Motor neuron (in vitro differentiated cells): ENCODE measurements around the gene EVX1. TPM values are rescaled to one million over a fixed set of nuclear protein-coding genes. Genes with fewer than 3 reads are reported as not detected.

Source experiments
- ATAC-seq, 8 experiments: fragments of 200-7000 bp; cut with Tn5 transposase; replicated peaks in 6 of 8; 2 replicates each; pipeline ENCODE4 v1.8.0; 2021; ENCODE audit warnings: mild to moderate bottlenecking in 8 of 8, moderate library complexity in 8 of 8
- H3K27ac ChIP-seq, 2 donors: fragments of 250-450 bp; sonication (Bioruptor Pico); 2 replicates each; pipeline ENCODE4 v1.9.0; 2021; ENCODE audit warnings: antibody characterized with exemption in 2 of 2, mild to moderate bottlenecking in 2 of 2, moderate library complexity in 1 of 2
- H3K4me1 ChIP-seq, 2 donors: fragments of 250-450 bp; sonication (Bioruptor Pico); replicated peaks in 1 of 2; 2 replicates each; pipeline ENCODE4 v1.6.1; 2021; ENCODE audit warnings: antibody characterized with exemption in 2 of 2, mild to moderate bottlenecking in 2 of 2, moderate library complexity in 1 of 2
- H3K4me3 ChIP-seq, 5 donors: fragments of 250-450 bp; sonication (Bioruptor Pico); 2 replicates each; pipeline ENCODE4 v1.9.0; 2021; ENCODE audit warnings: antibody characterized with exemption in 5 of 5, mild to moderate bottlenecking in 5 of 5, moderate library complexity in 4 of 5
- WGBS, 10 experiments: fragments of 450-650 bp; shearing (Covaris generic); methylation state at CpG; one replicate each; pipeline ENCODE4 v1.0.0; 2022; 5-methylcytosine and 5-hydroxymethylcytosine counted together
- in situ Hi-C, 9 experiments: fragments of 400-800 bp; cut with MboI; loops; one replicate each; pipeline ENCODE4 v1.15.0; 2021; ENCODE audit warnings: low sequenced_read_pairs in 9 of 9, low pct_unique_long_range_greater_than_20kb in 2 of 9; ENCODE audit not compliant: unreplicated experiment in 9 of 9
- total RNA-seq, 8 experiments: library from RNA; unstranded; fragments of 300-600 nt; gene quantifications; 2 replicates each; pipeline versions ENCODE4 v1.2.3 to v1.2.4, GENCODE V29; 2022

The EVX1 gene
- total RNA-seq, 8 experiments from 2014 or later = 0.05 to 0.85 (median 0.21) TPM; not detected in 2

DNA sequence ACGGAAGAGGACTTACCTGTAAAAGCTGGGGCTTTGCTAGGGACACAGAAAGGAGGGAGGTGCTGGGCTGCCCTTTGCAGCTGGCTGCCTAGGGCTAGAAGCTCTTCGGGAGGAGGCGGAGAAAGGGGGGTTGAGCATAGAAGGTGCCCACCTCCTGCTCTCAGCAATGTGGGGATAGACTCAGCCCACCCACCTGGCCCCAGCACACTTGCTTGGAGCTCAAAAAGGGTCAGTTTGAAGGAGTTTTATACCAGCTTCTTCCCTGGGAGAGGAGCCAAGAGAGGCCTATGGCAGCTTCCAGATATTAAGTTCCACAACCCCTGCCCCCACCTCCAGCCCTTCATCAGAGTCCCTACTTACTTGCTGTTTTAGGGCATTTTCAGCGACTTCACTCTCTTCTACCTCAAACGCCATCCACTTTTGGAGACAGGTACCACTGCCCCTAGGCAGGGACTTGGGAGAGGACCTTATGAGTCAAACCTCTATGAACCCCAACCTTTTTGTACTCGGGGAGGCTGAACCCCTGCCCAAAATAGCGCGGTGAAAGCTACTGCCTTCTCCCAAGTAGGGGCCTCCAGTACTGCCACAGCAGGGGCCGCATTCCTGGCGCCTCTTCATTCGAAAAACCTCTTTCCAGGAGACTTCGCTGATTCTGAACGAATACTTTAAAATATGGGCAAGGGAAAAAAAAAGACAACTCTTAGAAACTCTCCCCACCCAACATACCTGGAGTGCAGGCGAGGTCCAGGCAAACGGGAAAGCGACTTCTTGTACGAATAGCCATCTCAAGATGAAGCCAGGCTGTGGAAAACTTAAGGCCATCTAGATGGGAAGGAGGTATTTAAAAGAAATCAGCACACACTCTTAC, 1.2 kb upstream of the EVX1 start:
- ATAC-seq = no peak
- in situ Hi-C loops = loop anchor here in 3 of 9 experiments (25.0 kb wide), 1 partner anchor 346 kb away; no protein-coding TSS in a partner anchor
- H3K4me3 ChIP-seq = no peak overlapping the region
- H3K4me1 ChIP-seq = peaks cover 11 to 16% of the 10 kb centered on the region in 2 donors
- no peak overlapping the region for H3K27ac ChIP-seq
- WGBS, 10 experiments = 0 to 82% (median 13%) methylated on average over 1 to 11 of the region's 17 CpGs

- in situ Hi-C loops = loop anchor here in 3 of 9 experiments (25.0 kb wide), 1 partner anchor 345 kb away; no protein-coding TSS in a partner anchor
- ATAC-seq = no peak
- Histone ChIP-seq H3K4me3 (peak overlapping the region in 3 of 5 donors; percentile 10 to 22 (median 17)), H3K4me1 (peaks cover 11 to 16% of the 10 kb centered on the region in 2 donors), H3K27ac (no peak overlapping the region)
- WGBS, 10 experiments = 0 to 29% (median 7%) methylated on average over 1 to 14 of the region's 14 CpGs
These were observed 448 bp upstream of the EVX1 start for GRCh38 chr7:27242154-27242553.

DNA sequence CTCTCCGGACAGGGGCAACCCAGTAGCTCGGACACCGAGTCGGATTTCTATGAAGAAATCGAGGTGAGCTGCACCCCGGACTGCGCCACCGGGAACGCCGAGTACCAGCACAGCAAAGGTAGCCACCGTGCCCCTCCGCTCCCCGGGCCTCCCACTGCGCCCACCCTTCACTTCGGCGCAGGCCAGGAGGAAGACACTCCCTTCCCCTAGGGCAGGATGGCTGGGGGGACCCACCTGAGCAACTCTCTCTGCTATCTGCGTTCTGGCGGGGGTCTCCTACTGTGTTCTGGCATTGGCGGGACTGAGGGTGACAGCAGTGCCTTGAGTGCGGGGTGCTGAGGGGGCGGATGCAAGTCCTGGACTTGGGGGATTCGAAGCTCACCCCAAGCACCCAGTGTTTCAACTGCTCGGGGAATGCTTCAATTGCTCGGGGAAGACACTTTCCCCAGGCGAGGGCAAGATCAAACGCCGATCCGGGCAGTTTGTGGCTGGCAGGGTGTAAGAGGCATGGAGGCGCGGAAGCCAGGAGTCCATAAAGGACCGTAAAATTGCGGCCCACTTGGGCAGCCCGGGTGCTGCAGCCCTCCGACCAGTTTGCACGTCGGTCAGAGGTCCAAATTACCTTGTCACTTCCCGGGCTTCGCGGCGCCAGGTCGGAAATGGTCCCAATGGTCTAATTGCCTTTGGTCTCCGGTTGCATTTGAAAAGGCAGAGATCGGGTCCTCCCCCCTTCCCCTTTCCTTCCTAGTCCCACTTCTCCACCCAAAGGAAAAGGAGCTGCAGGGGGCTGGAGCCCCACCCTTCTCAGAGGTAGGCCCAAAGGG, 950 bp downstream of the EVX1 start:
- WGBS, 10 experiments = 0 to 10% (median 0%) methylated on average over 1 to 15 of the region's 43 CpGs; no CpG with 5 or more reads in 5 of the 10 experiments
- in situ Hi-C loops = loop anchor here in 3 of 9 experiments (25.0 kb wide), 1 partner anchor 344 kb away; no protein-coding TSS in a partner anchor
- Histone ChIP-seq H3K27ac (no peak overlapping the region), H3K4me1 (peaks cover 11 to 16% of the 10 kb centered on the region in 2 donors), H3K4me3 (peak overlapping the region in 1 of 5 donors; percentile 17)
- ATAC-seq = no peak

DNA sequence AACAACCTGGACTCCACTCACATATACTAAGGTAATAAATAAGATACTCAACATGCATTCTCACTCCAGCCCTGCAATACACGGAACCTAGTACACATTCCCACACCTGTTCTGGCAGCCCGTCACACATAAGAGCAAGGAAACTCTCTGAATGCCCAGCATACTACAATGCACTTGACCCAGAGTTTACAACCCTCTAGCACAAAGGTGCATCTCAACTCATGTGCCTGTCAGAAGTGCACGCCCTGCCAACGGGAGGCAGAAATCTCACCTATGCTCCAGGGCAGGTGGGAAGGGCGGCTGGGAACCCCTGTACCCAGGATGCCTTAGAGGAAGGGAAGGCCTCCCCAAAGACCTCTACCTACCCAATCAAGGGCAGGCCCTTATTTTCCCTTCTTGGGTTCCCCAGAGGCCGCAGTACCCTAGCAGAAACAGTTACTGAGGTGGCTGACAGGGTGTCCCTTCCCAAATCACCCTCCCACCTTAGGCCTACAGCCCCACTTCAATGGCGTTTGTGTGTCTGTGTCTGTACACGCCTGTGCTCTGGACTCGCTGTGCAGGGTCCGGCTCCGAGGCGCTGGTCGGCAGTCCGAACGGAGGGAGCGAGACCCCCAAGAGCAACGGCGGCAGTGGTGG, 2.0 kb downstream of the EVX1 start:
- peak overlapping the region in 1 of 5 donors; percentile 9 for H3K4me3 ChIP-seq
- H3K27ac ChIP-seq = no peak overlapping the region
- WGBS, 10 experiments = 7 to 100% (median 20%) methylated on average over 1 to 6 of the region's 18 CpGs; no CpG with 5 or more reads in 5 of the 10 experiments
- in situ Hi-C loops = loop anchor here in 3 of 9 experiments (25.0 kb wide), 1 partner anchor 343 kb away; no protein-coding TSS in a partner anchor
- H3K4me1 ChIP-seq = peaks cover 6 to 13% of the 10 kb centered on the region in 2 donors
- no peak for ATAC-seq

DNA sequence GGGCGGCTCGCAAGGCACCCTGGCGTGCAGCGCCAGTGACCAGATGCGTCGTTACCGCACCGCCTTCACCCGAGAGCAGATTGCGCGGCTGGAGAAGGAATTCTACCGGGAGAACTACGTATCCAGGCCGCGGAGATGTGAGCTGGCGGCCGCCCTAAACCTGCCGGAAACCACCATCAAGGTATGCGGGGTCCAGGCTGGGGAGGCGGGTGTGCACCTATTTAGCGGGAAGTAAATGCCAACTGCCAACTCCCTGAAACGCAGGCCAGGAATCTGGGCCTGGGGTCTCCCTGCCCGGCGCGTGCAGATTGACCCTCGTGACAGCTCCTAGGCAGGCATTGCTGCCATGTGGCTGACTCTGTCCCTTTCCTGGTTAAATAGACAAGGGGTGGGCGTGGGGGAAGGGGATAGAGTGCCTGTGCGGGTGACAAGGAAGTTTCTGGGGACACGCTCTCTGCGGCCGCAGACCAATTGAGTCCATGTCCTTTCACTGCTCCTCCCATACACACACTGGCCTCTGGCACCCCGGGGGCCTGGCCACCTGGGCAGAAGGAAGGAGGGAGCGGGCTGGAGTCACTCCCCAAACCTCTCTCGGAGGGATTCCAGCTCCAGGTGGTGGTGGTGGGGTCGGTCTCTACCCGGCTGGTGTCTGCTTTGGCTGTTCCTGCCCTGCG, 2.7 kb downstream of the EVX1 start:
- in situ Hi-C loops = loop anchor here in 3 of 9 experiments (25.0 kb wide), 1 partner anchor 342 kb away; no protein-coding TSS in a partner anchor
- Histone ChIP-seq H3K4me3 (peak overlapping the region in 3 of 5 donors; percentile 9 to 33 (median 22)), H3K4me1 (peaks cover 5 to 9% of the 10 kb centered on the region in 2 donors), H3K27ac (no peak overlapping the region)
- WGBS, 10 experiments = 0 to 20% (median 6%) methylated on average over 1 to 5 of the region's 37 CpGs; no CpG with 5 or more reads in 6 of the 10 experiments
- peak in 5 of 8 experiments; percentile 8 to 15 (median 12) for ATAC-seq

DNA sequence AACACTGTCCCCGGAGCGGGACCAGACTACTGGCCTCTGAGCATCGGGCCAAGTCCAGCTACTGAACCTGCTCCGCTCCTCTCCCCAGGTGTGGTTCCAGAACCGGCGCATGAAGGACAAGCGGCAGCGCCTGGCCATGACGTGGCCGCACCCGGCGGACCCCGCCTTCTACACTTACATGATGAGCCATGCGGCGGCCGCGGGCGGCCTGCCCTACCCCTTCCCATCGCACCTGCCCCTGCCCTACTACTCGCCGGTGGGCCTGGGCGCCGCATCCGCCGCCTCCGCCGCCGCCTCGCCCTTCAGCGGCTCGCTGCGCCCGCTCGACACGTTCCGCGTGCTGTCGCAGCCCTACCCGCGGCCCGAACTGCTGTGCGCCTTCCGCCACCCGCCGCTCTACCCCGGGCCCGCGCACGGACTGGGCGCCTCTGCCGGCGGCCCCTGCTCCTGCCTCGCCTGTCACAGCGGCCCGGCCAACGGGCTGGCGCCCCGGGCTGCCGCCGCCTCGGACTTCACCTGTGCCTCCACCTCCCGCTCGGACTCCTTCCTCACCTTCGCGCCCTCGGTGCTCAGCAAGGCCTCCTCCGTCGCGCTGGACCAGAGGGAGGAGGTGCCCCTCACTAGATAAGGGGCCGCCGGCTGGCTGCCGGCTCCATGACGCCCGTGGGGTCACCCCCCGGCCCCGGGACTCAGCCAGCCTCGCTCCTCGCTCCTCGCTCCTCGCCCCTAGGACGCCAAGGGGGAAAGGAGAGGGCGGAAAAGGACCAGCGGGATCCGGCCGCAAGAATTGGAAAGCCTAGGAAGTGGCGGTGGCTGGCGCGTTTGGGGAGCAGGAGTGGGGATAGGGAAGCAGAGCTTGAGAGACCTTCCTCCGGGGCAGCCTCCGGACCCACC, 3.4 kb downstream of the EVX1 start:
- in situ Hi-C loops = loop anchor here in 3 of 9 experiments (25.0 kb wide), 1 partner anchor 341 kb away; no protein-coding TSS in a partner anchor
- peak overlapping the region in 3 of 5 donors; percentile 4 to 33 (median 22) for H3K4me3 ChIP-seq
- peaks cover 5 to 9% of the 10 kb centered on the region in 2 donors for H3K4me1 ChIP-seq
- WGBS, 10 experiments = 2 to 10% (median 4%) methylated on average over 2 to 22 of the region's 90 CpGs; no CpG with 5 or more reads in 7 of the 10 experiments
- no peak overlapping the region for H3K27ac ChIP-seq
- ATAC-seq = peak; percentile 59 to 80 (median 77)

DNA sequence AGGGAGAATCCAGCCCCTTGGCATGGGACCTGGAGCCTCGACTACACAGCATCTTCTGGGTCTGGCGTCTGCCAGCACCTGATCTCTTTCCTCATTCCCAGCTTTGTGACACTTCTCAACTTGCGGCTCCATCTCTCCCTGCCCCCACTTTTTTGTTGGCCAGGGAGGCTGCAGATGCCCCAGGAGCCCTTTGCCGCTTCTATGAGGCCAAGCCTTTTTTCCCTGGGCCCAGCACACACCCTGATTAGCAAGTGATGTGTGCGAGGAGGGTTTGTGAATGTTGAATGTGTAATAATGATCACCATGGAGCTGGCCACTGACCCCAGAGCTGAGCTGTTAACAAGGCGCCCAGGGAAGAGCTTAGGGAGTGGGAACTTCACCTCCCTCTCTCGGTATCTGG, 4.4 kb downstream of the EVX1 start:
- Histone ChIP-seq H3K27ac (no peak overlapping the region), H3K4me3 (no peak overlapping the region), H3K4me1 (peaks cover 5 to 9% of the 10 kb centered on the region in 2 donors)
- in situ Hi-C loops = loop anchor here in 3 of 9 experiments (25.0 kb wide), 1 partner anchor 340 kb away; no protein-coding TSS in a partner anchor
- ATAC-seq = peak in 1 of 8 experiments; percentile 29
- 3 to 83% (median 15%) methylated on average over 2 to 5 of the region's 7 CpGs; no CpG with 5 or more reads in 4 of the 10 experiments for WGBS, 10 experiments

- in situ Hi-C loops = loop anchor here in 3 of 9 experiments (25.0 kb wide), 1 partner anchor 340 kb away; no protein-coding TSS in a partner anchor
- ATAC-seq = no peak
- 17 to 44% (median 29%) methylated on average over 1 to 3 of the region's 4 CpGs; no CpG with 5 or more reads in 2 of the 10 experiments for WGBS, 10 experiments
- Histone ChIP-seq H3K27ac (no peak overlapping the region), H3K4me3 (no peak overlapping the region), H3K4me1 (peaks cover 5% of the 10 kb centered on the region in 2 donors)
These were observed 5.1 kb downstream of the EVX1 start for GRCh38 chr7:27247452-27248426.

- Histone ChIP-seq H3K4me3 (no peak overlapping the region), H3K4me1 (peaks cover 4 to 5% of the 10 kb centered on the region in 2 donors), H3K27ac (no peak overlapping the region)
- 40 to 80% (median 66%) methylated on average over 1 to 3 of the region's 3 CpGs; no CpG with 5 or more reads in 4 of the 10 experiments for WGBS, 10 experiments
- in situ Hi-C loops = loop anchor here in 3 of 9 experiments (25.0 kb wide), 1 partner anchor 339 kb away; no protein-coding TSS in a partner anchor
- ATAC-seq = no peak
These were observed 5.8 kb downstream of the EVX1 start for GRCh38 chr7:27248427-27248806.
